AG09309 (cell line): ENCODE measurements around the gene SPINT1.

Source experiments
- DNase-seq: peaks from one replicate; pipeline ENCODE4 v3.0.0-alpha.2; 2010; ENCODE audit warnings: low read depth
- H3K4me3 ChIP-seq: 2 replicates; pipeline ENCODE4 v1.5.1; 2011; ENCODE audit warnings: mild to moderate bottlenecking, low read depth, low read length, moderate library complexity; ENCODE audit not compliant: control insufficient read depth
- CTCF ChIP-seq: IDR thresholded peaks from 2 replicates; pipeline ENCODE4 v1.5.1; 2011; ENCODE audit warnings: mild to moderate bottlenecking, low read depth, low read length, inconsistent platforms; ENCODE audit not compliant: insufficient read depth, control insufficient read depth; ENCODE audit errors: missing control alignments

The SPINT1 gene

GRCh38 chr15:40877694-40878093 is 33.8 kb downstream of the SPINT1 start:
- DNase-seq = no peak
- H3K4me3 ChIP-seq = no peak overlapping the region
- TF ChIP-seq CTCF = no peak

DNA sequence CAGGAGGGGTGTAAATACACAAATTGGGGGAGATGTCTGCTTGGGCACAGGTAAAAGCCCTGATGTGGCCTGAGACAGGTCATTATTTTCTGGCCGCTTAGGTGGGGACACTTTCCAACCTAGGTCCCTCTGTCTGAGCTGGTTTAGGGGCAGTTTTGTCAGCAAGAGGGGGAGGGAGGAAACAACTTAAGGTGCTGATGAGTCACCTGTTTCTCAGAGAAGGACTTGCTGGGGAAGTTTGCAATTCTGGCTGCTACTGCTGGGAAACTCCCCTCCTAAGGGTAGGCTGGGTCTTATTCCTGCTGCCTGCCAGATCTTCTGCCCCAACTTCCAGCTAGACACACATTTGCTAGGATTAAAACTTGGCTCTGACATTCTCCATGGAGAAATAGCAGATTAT is 34.9 kb downstream of the SPINT1 start:
- no peak overlapping the region for H3K4me3 ChIP-seq
- TF ChIP-seq CTCF = no peak
- DNase-seq = no peak

- TF ChIP-seq CTCF = no peak
- no peak for DNase-seq
These were observed 35.8 kb downstream of the SPINT1 start for GRCh38 chr15:40879609-40880008.

GRCh38 chr15:40881351-40881750 is 37.5 kb downstream of the SPINT1 start:
- DNase-seq = no peak
- no peak overlapping the region for H3K4me3 ChIP-seq
- no peak for TF ChIP-seq CTCF

More at GRCh38 chr15:40879609-40880008, 35.8 kb downstream of the SPINT1 start:
- H3K4me3 ChIP-seq = no peak overlapping the region

DNA sequence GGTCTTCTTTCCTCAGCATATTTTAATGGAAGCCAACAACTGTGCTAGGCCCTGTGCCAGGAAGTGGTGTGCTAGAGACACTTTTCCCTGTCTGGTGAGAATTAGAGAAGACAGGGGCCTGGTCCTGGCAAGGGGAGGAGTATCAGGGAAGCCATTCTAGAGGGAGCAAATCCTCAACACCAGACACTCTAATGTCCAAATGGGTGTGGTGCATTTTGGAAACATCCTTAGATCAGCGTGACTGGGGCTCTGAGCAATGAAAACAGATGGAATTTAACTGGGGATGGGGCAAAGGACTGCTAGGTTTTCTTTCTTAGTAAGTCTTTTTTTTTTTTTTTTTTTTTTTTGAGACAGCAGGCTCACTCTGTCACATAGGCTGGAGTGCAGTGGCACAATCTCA is 42.7 kb downstream of the SPINT1 start:
- no peak overlapping the region for H3K4me3 ChIP-seq
- TF ChIP-seq CTCF = no peak
- DNase-seq = no peak

DNA sequence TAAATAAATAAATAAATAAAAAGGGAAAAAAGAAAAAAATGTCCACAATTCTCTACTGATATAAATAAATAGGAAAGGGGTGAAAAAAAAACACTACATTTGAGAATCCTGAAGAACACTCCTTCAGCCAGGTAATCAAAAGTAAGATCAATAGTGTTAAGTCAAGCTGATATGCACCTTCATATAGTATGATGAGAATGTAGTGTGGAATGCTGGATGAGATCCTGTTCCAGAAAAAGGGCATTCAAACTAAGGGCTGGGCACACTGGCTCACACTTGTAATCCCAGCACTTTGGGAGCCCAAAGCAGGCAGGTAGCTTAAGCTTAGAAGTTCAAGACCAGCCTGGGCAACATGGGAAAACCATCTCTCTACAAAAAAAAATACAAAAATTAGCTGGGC is 45.3 kb downstream of the SPINT1 start:
- DNase-seq = no peak
- no peak overlapping the region for H3K4me3 ChIP-seq
- no peak for TF ChIP-seq CTCF

- TF ChIP-seq CTCF = no peak
- DNase-seq = no peak
- H3K4me3 ChIP-seq = no peak overlapping the region
These were observed 47.3 kb downstream of the SPINT1 start for GRCh38 chr15:40891138-40891537.
